Measurements from ENCODE around the gene OLFML2A. TPM values are rescaled to one million over a fixed set of nuclear protein-coding genes. Genes with fewer than 3 reads are reported as not detected.

OLFML2A gene
- polyA plus RNA-seq, 1 donor from 2014 or later, result 0.15 TPM

DNA sequence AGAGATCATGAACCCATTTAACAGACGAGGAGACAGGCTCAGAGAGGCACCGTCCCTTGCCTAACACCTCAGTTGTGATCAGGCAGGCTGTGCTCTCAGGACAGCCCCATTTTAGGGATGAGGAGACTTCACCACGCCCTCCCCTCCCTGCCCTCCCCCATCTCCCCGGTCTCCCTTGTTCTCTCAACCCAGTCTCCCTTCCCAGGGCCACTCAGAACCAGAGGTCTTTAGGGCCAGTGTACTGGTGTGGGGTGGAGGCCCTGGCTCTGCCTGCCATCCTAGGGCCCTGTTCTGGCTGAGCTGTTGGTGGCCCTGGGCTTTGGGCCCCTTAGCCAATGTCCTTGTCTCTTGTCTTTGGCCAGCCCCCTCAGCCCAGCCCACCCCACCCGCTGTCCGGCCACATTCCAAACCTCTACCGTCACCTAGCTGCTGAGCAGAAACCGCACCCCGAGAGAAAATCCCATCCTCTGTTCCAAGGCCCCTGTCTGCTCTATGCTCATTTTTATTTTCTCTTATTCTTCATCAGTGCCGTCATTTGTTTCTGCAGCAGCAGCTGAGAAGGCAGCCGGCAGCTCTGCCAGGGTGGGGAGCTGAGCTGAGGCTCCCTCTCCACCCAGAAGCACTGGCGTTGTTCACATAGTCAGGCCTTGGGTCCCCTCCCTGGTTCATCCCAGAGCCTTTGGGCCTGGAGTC, 33.9 kb downstream of the OLFML2A start:
- Histone ChIP-seq H3K36me3 (ENCODE audit: insufficient read depth, low read length) (no peaks in the 10 kb centered on the region), H2AFZ (ENCODE audit: low read depth, low read length) (no peak overlapping the region), H3K4me3 (ENCODE audit: low read length) (no peak overlapping the region), H3K9me2 (ENCODE audit: insufficient read depth, low read length) (no peaks in the 10 kb centered on the region), H3K79me2 (replicated peaks; ENCODE audit: insufficient read depth, low read length) (no peaks in the 10 kb centered on the region), H3K9ac (ENCODE audit: low read length) (no peak overlapping the region), H4K20me1 (ENCODE audit: insufficient read depth) (no peaks in the 10 kb centered on the region), H3F3A (ENCODE audit: insufficient read depth, low read length, poor library complexity, severe bottlenecking) (no peaks in the 10 kb centered on the region), H3K27ac (ENCODE audit: low read length) (no peak overlapping the region), H3K4me2 (ENCODE audit: low read length) (no peak overlapping the region), H3K9me3 (ENCODE audit: low read length) (no peaks in the 10 kb centered on the region), H3K27me3 (ENCODE audit: insufficient read depth, low read depth, low read length) (no peaks in the 10 kb centered on the region)
- TF ChIP-seq POLR2AphosphoS5 (IDR thresholded peaks at IDR 0.05) (no peak), EP300 (conservative IDR thresholded peaks at IDR 0.05; ENCODE audit: poor library complexity, severe bottlenecking) (no peak), EZH2 (IDR thresholded peaks at IDR 0.05; ENCODE audit: borderline replicate concordance, insufficient read depth, low read length, poor library complexity, severe bottlenecking) (no peak)

DNA sequence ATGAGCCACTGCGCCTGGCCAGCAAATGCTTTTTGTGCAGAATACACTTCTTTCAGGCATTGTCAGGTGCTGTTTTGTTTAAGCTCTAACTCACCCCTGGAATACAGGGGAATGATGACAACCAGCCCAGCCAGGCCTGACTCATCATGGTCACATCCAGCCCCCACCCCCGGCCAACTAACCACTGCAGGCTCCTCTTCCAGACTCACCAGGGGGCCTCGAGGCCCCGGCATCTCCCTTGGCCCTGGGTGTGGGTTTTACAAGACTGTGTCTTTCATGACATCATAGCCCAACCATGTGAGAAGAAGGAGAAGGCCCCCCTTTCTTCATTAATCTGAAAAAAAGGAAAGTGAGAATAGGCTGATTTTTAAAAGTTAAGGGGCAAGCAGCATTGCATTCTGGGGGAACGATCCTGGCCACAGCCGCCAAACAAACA, 35.5 kb downstream of the OLFML2A start:
- no peak overlapping the region for H3K9ac ChIP-seq (ENCODE audit: low read length)
- no peaks in the 10 kb centered on the region for H3K79me2 ChIP-seq (replicated peaks; ENCODE audit: insufficient read depth, low read length)
- TF ChIP-seq, protein P1, sequence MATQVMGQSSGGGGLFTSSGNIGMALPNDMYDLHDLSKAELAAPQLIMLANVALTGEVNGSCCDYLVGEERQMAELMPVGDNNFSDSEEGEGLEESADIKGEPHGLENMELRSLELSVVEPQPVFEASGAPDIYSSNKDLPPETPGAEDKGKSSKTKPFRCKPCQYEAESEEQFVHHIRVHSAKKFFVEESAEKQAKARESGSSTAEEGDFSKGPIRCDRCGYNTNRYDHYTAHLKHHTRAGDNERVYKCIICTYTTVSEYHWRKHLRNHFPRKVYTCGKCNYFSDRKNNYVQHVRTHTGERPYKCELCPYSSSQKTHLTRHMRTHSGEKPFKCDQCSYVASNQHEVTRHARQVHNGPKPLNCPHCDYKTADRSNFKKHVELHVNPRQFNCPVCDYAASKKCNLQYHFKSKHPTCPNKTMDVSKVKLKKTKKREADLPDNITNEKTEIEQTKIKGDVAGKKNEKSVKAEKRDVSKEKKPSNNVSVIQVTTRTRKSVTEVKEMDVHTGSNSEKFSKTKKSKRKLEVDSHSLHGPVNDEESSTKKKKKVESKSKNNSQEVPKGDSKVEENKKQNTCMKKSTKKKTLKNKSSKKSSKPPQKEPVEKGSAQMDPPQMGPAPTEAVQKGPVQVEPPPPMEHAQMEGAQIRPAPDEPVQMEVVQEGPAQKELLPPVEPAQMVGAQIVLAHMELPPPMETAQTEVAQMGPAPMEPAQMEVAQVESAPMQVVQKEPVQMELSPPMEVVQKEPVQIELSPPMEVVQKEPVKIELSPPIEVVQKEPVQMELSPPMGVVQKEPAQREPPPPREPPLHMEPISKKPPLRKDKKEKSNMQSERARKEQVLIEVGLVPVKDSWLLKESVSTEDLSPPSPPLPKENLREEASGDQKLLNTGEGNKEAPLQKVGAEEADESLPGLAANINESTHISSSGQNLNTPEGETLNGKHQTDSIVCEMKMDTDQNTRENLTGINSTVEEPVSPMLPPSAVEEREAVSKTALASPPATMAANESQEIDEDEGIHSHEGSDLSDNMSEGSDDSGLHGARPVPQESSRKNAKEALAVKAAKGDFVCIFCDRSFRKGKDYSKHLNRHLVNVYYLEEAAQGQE (IDR thresholded peaks at IDR 0.05; ENCODE audit: borderline replicate concordance), result no peak
- TF ChIP-seq EP300 (conservative IDR thresholded peaks at IDR 0.05; ENCODE audit: poor library complexity, severe bottlenecking) (no peak), POLR2AphosphoS5 (IDR thresholded peaks at IDR 0.05) (no peak), MXI1 (conservative IDR thresholded peaks at IDR 0.05; ENCODE audit: poor library complexity, severe bottlenecking) (no peak), RAD21 (conservative IDR thresholded peaks at IDR 0.05) (no peak), SMC3 (conservative IDR thresholded peaks at IDR 0.05; ENCODE audit: poor library complexity) (no peak), EZH2 (IDR thresholded peaks at IDR 0.05; ENCODE audit: borderline replicate concordance, insufficient read depth, low read length, poor library complexity, severe bottlenecking) (no peak)
- TF ChIP-seq, protein P2, sequence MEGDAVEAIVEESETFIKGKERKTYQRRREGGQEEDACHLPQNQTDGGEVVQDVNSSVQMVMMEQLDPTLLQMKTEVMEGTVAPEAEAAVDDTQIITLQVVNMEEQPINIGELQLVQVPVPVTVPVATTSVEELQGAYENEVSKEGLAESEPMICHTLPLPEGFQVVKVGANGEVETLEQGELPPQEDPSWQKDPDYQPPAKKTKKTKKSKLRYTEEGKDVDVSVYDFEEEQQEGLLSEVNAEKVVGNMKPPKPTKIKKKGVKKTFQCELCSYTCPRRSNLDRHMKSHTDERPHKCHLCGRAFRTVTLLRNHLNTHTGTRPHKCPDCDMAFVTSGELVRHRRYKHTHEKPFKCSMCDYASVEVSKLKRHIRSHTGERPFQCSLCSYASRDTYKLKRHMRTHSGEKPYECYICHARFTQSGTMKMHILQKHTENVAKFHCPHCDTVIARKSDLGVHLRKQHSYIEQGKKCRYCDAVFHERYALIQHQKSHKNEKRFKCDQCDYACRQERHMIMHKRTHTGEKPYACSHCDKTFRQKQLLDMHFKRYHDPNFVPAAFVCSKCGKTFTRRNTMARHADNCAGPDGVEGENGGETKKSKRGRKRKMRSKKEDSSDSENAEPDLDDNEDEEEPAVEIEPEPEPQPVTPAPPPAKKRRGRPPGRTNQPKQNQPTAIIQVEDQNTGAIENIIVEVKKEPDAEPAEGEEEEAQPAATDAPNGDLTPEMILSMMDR (IDR thresholded peaks at IDR 0.05; ENCODE audit: poor library complexity, severe bottlenecking), result no peak
- H3K4me3 ChIP-seq (ENCODE audit: low read length), result no peak overlapping the region
- H3K9me2 ChIP-seq (ENCODE audit: insufficient read depth, low read length), result no peaks in the 10 kb centered on the region
- H3K36me3 ChIP-seq (ENCODE audit: insufficient read depth, low read length), result no peaks in the 10 kb centered on the region
- no peaks in the 10 kb centered on the region for H3F3A ChIP-seq (ENCODE audit: insufficient read depth, low read length, poor library complexity, severe bottlenecking)
- no peak overlapping the region for H3K27ac ChIP-seq (ENCODE audit: low read length)
- no peaks in the 10 kb centered on the region for H3K9me3 ChIP-seq (ENCODE audit: low read length)
- no peak overlapping the region for H3K4me2 ChIP-seq (ENCODE audit: low read length)
- H2AFZ ChIP-seq (ENCODE audit: low read depth, low read length), result no peak overlapping the region
- no peaks in the 10 kb centered on the region for H4K20me1 ChIP-seq (ENCODE audit: insufficient read depth)
- no peaks in the 10 kb centered on the region for H3K27me3 ChIP-seq (ENCODE audit: insufficient read depth, low read depth, low read length)

Measured in neural cell (in vitro differentiated cells).